B cell (primary cell): ENCODE data around the gene ERVK3-1. TPM values are rescaled to one million over a fixed set of nuclear protein-coding genes. Genes with fewer than 3 reads are reported as not detected.

Source experiments
- ATAC-seq: fragments of 200-7000 bp; cut with Tn5 transposase; one replicate; pipeline ENCODE4 v1.10.0; 2021; ENCODE audit warnings: low read depth, mild to moderate bottlenecking, moderate number of reproducible peaks, moderate library complexity
- CTCF ChIA-PET: fragments of 350-600 bp; sonication (Branson Sonifier 250); formaldehyde crosslinking; loops from one replicate; lab custom pipeline; 2021; ENCODE audit warnings: antibody characterized with exemption, inconsistent platforms; lab: Charles Lee
- POLR2A ChIA-PET: fragments of 350-600 bp; sonication (Branson Sonifier 250); formaldehyde crosslinking; loops from one replicate; lab custom pipeline; 2021; ENCODE audit warnings: antibody characterized with exemption; lab: Charles Lee
- DNase-seq: peaks from one replicate; pipeline ENCODE4 v3.0.0; 2013
- H2AFZ ChIP-seq: 2 replicates; pipeline ENCODE4 v1.6.1; 2012; ENCODE audit warnings: mild to moderate bottlenecking, low read depth, low read length; ENCODE audit not compliant: insufficient read depth, poor library complexity, severe bottlenecking
- H3K27ac ChIP-seq, 2 donors: 1 replicate in 1 of 2; 2 replicates in 1 of 2; pipeline ENCODE4 v1.5.1; 2012 to 2013; ENCODE audit warnings: low read length in 2 of 2, mild to moderate bottlenecking in 2 of 2, moderate library complexity in 1 of 2
- H3K27me3 ChIP-seq, 4 experiments: fragments of 200-600 bp in 1 of 4; sonication (generic) in 1 of 4; replicated peaks in 1 of 4; 1 replicate in 2 of 4; 2 replicates in 2 of 4; pipeline versions ENCODE4 v1.6.1 to v1.7.0; 2013 to 2016; ENCODE audit warnings: low read length in 3 of 4, mild to moderate bottlenecking in 2 of 4, mixed read lengths in 1 of 4, moderate library complexity in 1 of 4; ENCODE audit not compliant: insufficient read depth in 4 of 4, control insufficient read depth in 3 of 4; ENCODE audit errors: control extremely low read depth in 1 of 4
- H3K36me3 ChIP-seq, 2 experiments: replicated peaks in 1 of 2; 1 replicate in 1 of 2; 2 replicates in 1 of 2; pipeline versions ENCODE4 v1.6.1 to v1.7.1; 2013; ENCODE audit warnings: low read length in 1 of 2; ENCODE audit not compliant: insufficient read depth in 2 of 2, control insufficient read depth in 1 of 2; ENCODE audit errors: control extremely low read depth in 1 of 2, extremely low read depth in 1 of 2
- H3K4me1 ChIP-seq, 2 donors: fragments of 200-600 bp in 1 of 2; sonication (generic) in 1 of 2; 1 replicate in 1 of 2; 2 replicates in 1 of 2; pipeline versions ENCODE4 v1.5.1 to v1.6.1; 2013 to 2017; ENCODE audit warnings: low read length in 2 of 2; ENCODE audit not compliant: control insufficient read depth in 2 of 2, insufficient read depth in 2 of 2
- H3K4me2 ChIP-seq: replicated peaks from 2 replicates; pipeline ENCODE3; 2012; ENCODE audit warnings: mild to moderate bottlenecking, low read depth, low read length; ENCODE audit not compliant: poor library complexity, severe bottlenecking
- H3K4me3 ChIP-seq, 5 experiments: fragments of 200-600 bp in 1 of 5; sonication (generic) in 1 of 5; 1 replicate in 3 of 5; 2 replicates in 2 of 5; pipeline versions ENCODE4 v1.5.1 to v1.7.0; 2011 to 2016; ENCODE audit warnings: low read length in 4 of 5, mild to moderate bottlenecking in 4 of 5, low read depth in 2 of 5, control low read depth in 1 of 5, moderate library complexity in 1 of 5; ENCODE audit not compliant: insufficient read depth in 1 of 5; ENCODE audit errors: control extremely low read depth in 1 of 5, extremely low read depth in 1 of 5
- H3K79me2 ChIP-seq: fragments of 200-600 bp; sonication (generic); one replicate; pipeline ENCODE4 v1.6.0; 2016; ENCODE audit warnings: low read length; ENCODE audit not compliant: control insufficient read depth, insufficient read depth
- H3K9ac ChIP-seq: fragments of 200-600 bp; sonication (generic); 2 replicates; pipeline ENCODE4 v1.6.1; 2017; ENCODE audit warnings: mild to moderate bottlenecking, low read length, moderate library complexity
- H3K9me3 ChIP-seq, 3 donors: one replicate each; pipeline versions ENCODE4 v1.6.1 to v1.7.1; 2013; ENCODE audit warnings: low read length in 2 of 3; ENCODE audit not compliant: control insufficient read depth in 2 of 3, insufficient read depth in 1 of 3; ENCODE audit errors: control extremely low read depth in 1 of 3
- H4K20me1 ChIP-seq: 2 replicates; pipeline ENCODE4 v1.6.0; 2012; ENCODE audit warnings: mild to moderate bottlenecking, low read length; ENCODE audit not compliant: insufficient read depth, control insufficient read depth, poor library complexity, severe bottlenecking
- H3K27ac Mint-ChIP-seq: one replicate; pipeline ENCODE4 v1.8.0; 2021; ENCODE audit warnings: mixed read lengths
- H3K27me3 Mint-ChIP-seq: one replicate; pipeline ENCODE4 v1.8.0; 2021; ENCODE audit warnings: mixed read lengths
- H3K4me1 Mint-ChIP-seq: one replicate; pipeline ENCODE4 v1.8.0; 2021; ENCODE audit warnings: mixed read lengths
- H3K4me3 Mint-ChIP-seq: one replicate; pipeline ENCODE4 v1.8.0; 2021; ENCODE audit warnings: mixed read lengths
- H3K9me3 Mint-ChIP-seq: one replicate; pipeline ENCODE4 v1.8.0; 2022; ENCODE audit warnings: mixed read lengths; ENCODE audit not compliant: insufficient read depth
- CTCF ChIP-seq: fragments of 200-600 bp; IDR thresholded peaks from one replicate; pipeline ENCODE4 v1.8.0; 2022; ENCODE audit warnings: antibody characterized with exemption, mild to moderate bottlenecking
- EZH2 ChIP-seq: IDR thresholded peaks from 2 replicates; pipeline ENCODE4 v1.6.1; 2012; ENCODE audit warnings: borderline replicate concordance, low read depth, mild to moderate bottlenecking, moderate library complexity, low read length; ENCODE audit not compliant: insufficient read depth, poor library complexity, severe bottlenecking
- WGBS: methylation state at CpG from one replicate; pipeline ENCODE4 v1.1.5; 2013; ENCODE audit warnings: missing lambda C conversion rate; ENCODE audit not compliant: insufficient coverage; 5-methylcytosine and 5-hydroxymethylcytosine counted together
- intact Hi-C: fragments of 100-400 bp; cut with micrococcal nuclease; formaldehyde crosslinking; loops from one replicate; pipeline ENCODE4 v1.10.0; 2022
- polyA plus RNA-seq: library from polyadenylated mRNA; depleted of rRNA; stranded (reverse); fragments of >200 nt; gene quantifications from 2 replicates; pipeline ENCODE4 v1.2.3, GENCODE V29; 2012
- total RNA-seq, 2 donors: library from RNA; stranded (reverse); fragments of 120-200 nt in 1 of 2; gene quantifications; 1 replicate in 1 of 2; 2 replicates in 1 of 2; pipeline versions ENCODE4 v1.2.3 to v1.2.4, GENCODE V29; 2013 to 2022

Gene ERVK3-1
- total and polyA plus RNA-seq, 2 donors (not counting 1 experiment from before 2014, with no cell fraction given): 79.0 to 80.7 TPM

- Histone ChIP-seq H3K4me1 (peaks cover 18 to 33% of the 10 kb centered on the region in 2 donors), H3K36me3 (no peaks in the 10 kb centered on the region), H3K27ac (no peak overlapping the region), H3K4me2 (peak overlapping the region; percentile 41), H3K9ac (no peak overlapping the region), H3K9me3 (peaks cover 0 to 5% (median 0%) of the 10 kb centered on the region in 3 donors), H2AFZ (no peak overlapping the region), H3K27me3 (no peaks in the 10 kb centered on the region), H3K4me3 (no peak overlapping the region), H3K79me2 (peaks cover 11% of the 10 kb centered on the region), H4K20me1 (peaks cover 6% of the 10 kb centered on the region)
- peak overlapping the region; percentile 41 for H3K4me3 Mint-ChIP-seq
- intact Hi-C loops: no loop called here
- no peak for ATAC-seq
- H3K27me3 Mint-ChIP-seq: no peaks in the 10 kb centered on the region
- DNase-seq: peak; percentile 9
- CTCF ChIA-PET: interaction anchor here (1.8 kb wide), 1 partner anchor 11 kb away, joined by 4 read pairs; the partner anchor contains the start of gene ZNF497
- TF ChIP-seq EZH2: no peak
- TF ChIP-seq CTCF: no peak
- no peaks in the 10 kb centered on the region for H3K9me3 Mint-ChIP-seq
- H3K27ac Mint-ChIP-seq: no peak overlapping the region
- H3K4me1 Mint-ChIP-seq: peaks cover 31% of the 10 kb centered on the region
- POLR2A ChIA-PET: no interaction called here
- WGBS: 91% methylated on average over 34 of the region's 34 CpGs
Observed at GRCh38 chr19:58350871-58351557, 45.8 kb downstream of the ERVK3-1 start.

GRCh38 chr19:58351558-58351878, 46.3 kb downstream of the ERVK3-1 start:
- no peak overlapping the region for H3K27ac Mint-ChIP-seq
- no peak overlapping the region for H2AFZ ChIP-seq

More at GRCh38 chr19:58351558-58351878, 46.3 kb downstream of the ERVK3-1 start:
- H3K79me2 ChIP-seq: peaks cover 11% of the 10 kb centered on the region
- ATAC-seq: no peak
- Mint-ChIP-seq H3K27me3 (no peaks in the 10 kb centered on the region), H3K4me3 (no peak overlapping the region), H3K4me1 (peaks cover 33% of the 10 kb centered on the region), H3K9me3 (no peaks in the 10 kb centered on the region)
- no peak for TF ChIP-seq CTCF
- TF ChIP-seq EZH2: no peak
- CTCF ChIA-PET: no interaction called here
- H3K4me1 ChIP-seq: peaks cover 21 to 35% of the 10 kb centered on the region in 2 donors
- H3K9me3 ChIP-seq: peaks cover 0 to 7% (median 0%) of the 10 kb centered on the region in 3 donors
- no peak overlapping the region for H3K9ac ChIP-seq
- intact Hi-C loops: no loop called here
- H4K20me1 ChIP-seq: peaks cover 6% of the 10 kb centered on the region
- no peaks in the 10 kb centered on the region for H3K36me3 ChIP-seq
- H3K4me2 ChIP-seq: no peak overlapping the region
- 96% methylated on average over 7 of the region's 9 CpGs for WGBS
- DNase-seq: no peak
- H3K27me3 ChIP-seq: no peaks in the 10 kb centered on the region
- POLR2A ChIA-PET: no interaction called here
- H3K4me3 ChIP-seq: no peak overlapping the region
- no peak overlapping the region for H3K27ac ChIP-seq
